NCI-H1694 treated with DMSO at 0.1 percent for 48 hours (cell line): ENCODE results near the gene SMS.
A peak's percentile ranks its signal among the peaks of the same experiment; 100 is the strongest.

ENCODE experiments used
- DNase-seq: peaks from one replicate; lab custom pipeline; 2025; lab: John Stamatoyannopoulos, UW

The SMS gene

GRCh38 chrX:21940356-21940829, at the start of gene SMS:
Gene SMS, plus strand, starts transcription at chrX:21940709. Its CDS starts 116 bp downstream, at chrX:21940825.
- peak; percentile 1 for DNase-seq

- no peak for DNase-seq
Observed at GRCh38 chrX:21905313-21905712, 35.2 kb upstream of the SMS start.

GRCh38 chrX:21905953-21906352, 34.6 kb upstream of the SMS start:
- no peak for DNase-seq

GRCh38 chrX:21907260-21907659, 33.2 kb upstream of the SMS start:
- no peak for DNase-seq

GRCh38 chrX:21911481-21911880, 29.0 kb upstream of the SMS start:
- DNase-seq, result no peak

- no peak for DNase-seq
Observed at GRCh38 chrX:21912220-21912619, 28.3 kb upstream of the SMS start.

- DNase-seq, result no peak
Observed at GRCh38 chrX:21912989-21913388, 27.5 kb upstream of the SMS start.

GRCh38 chrX:21926116-21926515, 14.4 kb upstream of the SMS start:
- DNase-seq, result no peak

GRCh38 chrX:21926527-21927278, 13.8 kb upstream of the SMS start:
- DNase-seq, result no peak

GRCh38 chrX:21929209-21929608, 11.3 kb upstream of the SMS start:
- no peak for DNase-seq

GRCh38 chrX:21930986-21931385, 9.5 kb upstream of the SMS start:
- no peak for DNase-seq

- no peak for DNase-seq
Observed at GRCh38 chrX:21932292-21933002, 8.1 kb upstream of the SMS start.

- DNase-seq, result no peak
Observed at GRCh38 chrX:21933077-21933476, 7.4 kb upstream of the SMS start.

- no peak for DNase-seq
Observed at GRCh38 chrX:21934414-21934813, 6.1 kb upstream of the SMS start.

- no peak for DNase-seq
Observed at GRCh38 chrX:21939906-21940305, 603 bp upstream of the SMS start.

- no peak for DNase-seq
Observed at GRCh38 chrX:21943460-21944135, 3.1 kb downstream of the SMS start.

GRCh38 chrX:21944136-21944615, 3.7 kb downstream of the SMS start:
- no peak for DNase-seq

GRCh38 chrX:21946925-21947641, 6.6 kb downstream of the SMS start:
- no peak for DNase-seq

GRCh38 chrX:21947671-21948070, 7.2 kb downstream of the SMS start:
- DNase-seq, result no peak

- DNase-seq, result no peak
Observed at GRCh38 chrX:21948897-21949578, 8.5 kb downstream of the SMS start.

- DNase-seq, result no peak
Observed at GRCh38 chrX:21949689-21950088, 9.2 kb downstream of the SMS start.
